PC-9 (cell line): ENCODE data around the gene MCEMP1. TPM values are rescaled to one million over a fixed set of nuclear protein-coding genes. Genes with fewer than 3 reads are reported as not detected.

Source experiments
- BruUV-seq: library from RNA; stranded (reverse); fragments of 400-500 nt; replicated peaks from 2 replicates; lab custom pipeline; 2021; lab: Mats Ljungman, UMichigan
- CTCF ChIA-PET: fragments of 300-600 bp; sonication (Branson Sonifier 250); formaldehyde crosslinking; loops from one replicate; lab custom pipeline; 2022; ENCODE audit warnings: antibody characterized with exemption; lab: Charles Lee
- POLR2A ChIA-PET: fragments of 300-600 bp; sonication (Branson Sonifier 250); formaldehyde crosslinking; loops from one replicate; lab custom pipeline; 2022; ENCODE audit warnings: antibody characterized with exemption; ENCODE audit not compliant: unreplicated experiment; lab: Charles Lee
- DNase-seq, 2 experiments: peaks; one replicate each; pipeline versions ENCODE4 v3.0.0 to v3.0.0-alpha.2; 2015 to 2022; ENCODE audit warnings: mixed read lengths in 1 of 2
- H2AFZ ChIP-seq: fragments of 200-600 bp; sonication (generic); 2 replicates; pipeline ENCODE4 v1.8.1; 2017; ENCODE audit warnings: antibody characterized with exemption
- H3F3A ChIP-seq: fragments of 200-600 bp; sonication (generic); 2 replicates; pipeline ENCODE4 v1.8.1; 2017; ENCODE audit warnings: antibody characterized with exemption, mild to moderate bottlenecking, low read depth; ENCODE audit not compliant: insufficient read depth
- H3K27ac ChIP-seq: fragments of 200-600 bp; sonication (generic); 2 replicates; pipeline ENCODE4 v1.6.1; 2016; ENCODE audit warnings: mixed run types
- H3K27me3 ChIP-seq: fragments of 200-600 bp; sonication (generic); 2 replicates; pipeline ENCODE4 v1.6.1; 2016; ENCODE audit warnings: low read depth, mixed run types; ENCODE audit not compliant: insufficient read depth
- H3K36me3 ChIP-seq: fragments of 200-600 bp; sonication (generic); 2 replicates; pipeline ENCODE4 v1.6.1; 2016; ENCODE audit warnings: low read depth, mixed run types
- H3K4me1 ChIP-seq: fragments of 200-600 bp; sonication (generic); replicated peaks from 2 replicates; pipeline ENCODE4 v1.6.1; 2016; ENCODE audit warnings: mixed run types; ENCODE audit not compliant: insufficient read depth
- H3K4me2 ChIP-seq: fragments of 200-600 bp; sonication (generic); 2 replicates; pipeline ENCODE4 v1.6.1; 2017; ENCODE audit warnings: mixed run types
- H3K4me3 ChIP-seq: fragments of 200-600 bp; sonication (generic); 2 replicates; pipeline ENCODE4 v1.6.1; 2016; ENCODE audit warnings: mixed run types
- H3K79me2 ChIP-seq: fragments of 200-600 bp; sonication (generic); 2 replicates; pipeline ENCODE4 v1.6.1; 2017; ENCODE audit warnings: low read depth, mixed run types
- H3K9me2 ChIP-seq: fragments of 200-600 bp; sonication (generic); 2 replicates; pipeline ENCODE4 v1.8.1; 2017; ENCODE audit warnings: mild to moderate bottlenecking; ENCODE audit not compliant: insufficient read depth
- H3K9me3 ChIP-seq: fragments of 200-600 bp; sonication (generic); 2 replicates; pipeline ENCODE4 v1.8.1; 2016; ENCODE audit warnings: low read depth; ENCODE audit not compliant: insufficient read depth
- H4K20me1 ChIP-seq: fragments of 200-600 bp; sonication (generic); 2 replicates; pipeline ENCODE4 v1.8.1; 2017; ENCODE audit not compliant: insufficient read depth
- CTCF ChIP-seq: fragments of 200-600 bp; sonication (generic); conservative IDR thresholded peaks from 2 replicates; pipeline ENCODE4 v1.6.1; 2017; ENCODE audit warnings: mixed run types, antibody characterized with exemption, mild to moderate bottlenecking, moderate library complexity
- EZH2 ChIP-seq: fragments of 200-600 bp; sonication (generic); IDR thresholded peaks from 2 replicates; pipeline ENCODE4 v1.8.0; 2017; ENCODE audit warnings: antibody characterized with exemption, low read depth
- intact Hi-C: fragments of 100-400 bp; cut with micrococcal nuclease; formaldehyde crosslinking; loops from one replicate; pipeline ENCODE4 v1.10.0; 2022; ENCODE audit not compliant: unreplicated experiment
- total RNA-seq: library from RNA; stranded (reverse); gene quantifications from 2 replicates; pipeline ENCODE4 v1.2.3, GENCODE V29; 2021

Gene MCEMP1
- total RNA-seq, 1 experiment from 2014 or later = not detected

DNA sequence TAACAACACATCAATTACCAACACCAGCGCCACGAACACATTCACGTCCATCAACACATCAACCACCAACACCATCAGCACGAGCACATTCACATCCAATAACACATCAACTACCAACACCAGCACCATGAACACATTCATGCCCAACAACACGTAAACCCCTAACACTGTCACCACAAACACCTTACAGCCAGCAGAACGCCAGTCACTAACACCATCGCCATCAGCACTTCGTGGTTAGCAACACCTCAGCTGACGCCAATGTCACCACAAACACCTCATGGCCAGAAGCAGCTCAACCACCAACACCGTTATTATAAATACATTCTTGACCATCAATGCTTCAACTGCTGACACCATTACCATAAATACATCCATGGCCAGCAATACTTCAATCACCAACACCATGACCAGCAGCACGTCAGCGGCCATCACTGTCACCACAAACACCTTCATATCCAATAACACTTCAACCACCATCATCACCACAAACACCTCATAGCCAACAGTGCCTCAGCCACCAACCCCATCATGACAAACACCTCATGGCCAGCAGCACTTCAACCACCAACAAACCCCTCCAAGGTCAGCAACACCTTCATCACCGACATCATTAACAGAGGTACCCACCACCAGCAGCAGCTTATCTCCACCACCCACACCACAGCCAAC is 15.7 kb downstream of the MCEMP1 start:
- Histone ChIP-seq H3K4me1 (no peaks in the 10 kb centered on the region), H3K9me3 (no peaks in the 10 kb centered on the region), H2AFZ (no peak overlapping the region), H3F3A (no peaks in the 10 kb centered on the region), H3K4me3 (no peak overlapping the region), H3K79me2 (no peaks in the 10 kb centered on the region), H4K20me1 (no peaks in the 10 kb centered on the region), H3K27me3 (peaks cover 66% of the 10 kb centered on the region), H3K36me3 (no peaks in the 10 kb centered on the region), H3K27ac (no peak overlapping the region), H3K4me2 (no peak overlapping the region), H3K9me2 (no peaks in the 10 kb centered on the region)
- no peak for TF ChIP-seq CTCF
- TF ChIP-seq EZH2 = no peak
- ChIA-PET CTCF (no interaction called here), POLR2A (no interaction called here)
- BruUV-seq = no TSS peak
- intact Hi-C loops = no loop called here
- no peak for DNase-seq

DNA sequence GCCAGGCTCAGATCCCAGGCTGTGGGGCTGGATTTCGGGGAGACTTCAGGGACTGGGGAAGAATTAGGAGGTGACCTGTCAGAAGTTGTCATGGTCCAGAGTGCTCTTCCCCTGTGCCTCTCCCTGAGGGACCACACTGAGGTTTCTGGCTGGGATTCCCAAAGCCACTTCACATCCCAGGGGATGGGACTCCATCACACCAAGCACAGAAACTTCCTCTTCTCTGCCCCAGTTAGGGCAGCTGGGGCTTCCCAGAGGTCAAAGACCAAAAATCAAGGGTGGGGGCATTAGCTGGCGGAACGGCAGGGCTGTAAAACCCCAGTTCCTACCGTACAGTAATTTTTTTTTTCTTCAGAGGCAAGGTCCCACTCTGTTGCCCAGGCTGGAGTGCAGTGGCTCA is 17.6 kb downstream of the MCEMP1 start:
- H3F3A ChIP-seq = no peaks in the 10 kb centered on the region
- no peaks in the 10 kb centered on the region for H4K20me1 ChIP-seq
- intact Hi-C loops = no loop called here
- H3K4me2 ChIP-seq = no peak overlapping the region
- TF ChIP-seq EZH2 (no peak), CTCF (no peak)
- no peaks in the 10 kb centered on the region for H3K4me1 ChIP-seq
- H3K27me3 ChIP-seq = peaks cover 86% of the 10 kb centered on the region
- H2AFZ ChIP-seq = no peak overlapping the region
- ChIA-PET CTCF (no interaction called here), POLR2A (no interaction called here)
- no peaks in the 10 kb centered on the region for H3K9me3 ChIP-seq
- no peak for DNase-seq
- H3K4me3 ChIP-seq = no peak overlapping the region
- H3K9me2 ChIP-seq = no peaks in the 10 kb centered on the region
- no peaks in the 10 kb centered on the region for H3K79me2 ChIP-seq
- no TSS peak for BruUV-seq
- no peaks in the 10 kb centered on the region for H3K36me3 ChIP-seq
- H3K27ac ChIP-seq = no peak overlapping the region

- no peaks in the 10 kb centered on the region for H3K9me3 ChIP-seq
- H3K27me3 ChIP-seq = peaks cover 76% of the 10 kb centered on the region
- no peak overlapping the region for H2AFZ ChIP-seq
- no peaks in the 10 kb centered on the region for H3K79me2 ChIP-seq
- no peak overlapping the region for H3K27ac ChIP-seq
- BruUV-seq = no TSS peak
- peaks cover 7% of the 10 kb centered on the region; the same call in 1 of the 2 replicates for H3F3A ChIP-seq
- TF ChIP-seq EZH2 (no peak), CTCF (no peak)
- no peak overlapping the region for H3K4me3 ChIP-seq
- H3K9me2 ChIP-seq = no peaks in the 10 kb centered on the region
- intact Hi-C loops = no loop called here
- no peak overlapping the region for H3K4me2 ChIP-seq
- DNase-seq = no peak
- ChIA-PET POLR2A (no interaction called here), CTCF (interaction anchor here (0.6 kb wide), 1 partner anchor 598 kb away, joined by 3 read pairs; no protein-coding TSS in a partner anchor)
- H3K36me3 ChIP-seq = no peaks in the 10 kb centered on the region
- no peaks in the 10 kb centered on the region for H3K4me1 ChIP-seq
- H4K20me1 ChIP-seq = no peaks in the 10 kb centered on the region
These were observed 20.9 kb downstream of the MCEMP1 start for GRCh38 chr19:7697721-7698287.
